MV-4-11 (cell line): Measurements from ENCODE around the gene TMEM130.

Experiments used
- DNase-seq: peaks from one replicate; lab custom pipeline; 2025; lab: John Stamatoyannopoulos, UW

The TMEM130 gene

DNA sequence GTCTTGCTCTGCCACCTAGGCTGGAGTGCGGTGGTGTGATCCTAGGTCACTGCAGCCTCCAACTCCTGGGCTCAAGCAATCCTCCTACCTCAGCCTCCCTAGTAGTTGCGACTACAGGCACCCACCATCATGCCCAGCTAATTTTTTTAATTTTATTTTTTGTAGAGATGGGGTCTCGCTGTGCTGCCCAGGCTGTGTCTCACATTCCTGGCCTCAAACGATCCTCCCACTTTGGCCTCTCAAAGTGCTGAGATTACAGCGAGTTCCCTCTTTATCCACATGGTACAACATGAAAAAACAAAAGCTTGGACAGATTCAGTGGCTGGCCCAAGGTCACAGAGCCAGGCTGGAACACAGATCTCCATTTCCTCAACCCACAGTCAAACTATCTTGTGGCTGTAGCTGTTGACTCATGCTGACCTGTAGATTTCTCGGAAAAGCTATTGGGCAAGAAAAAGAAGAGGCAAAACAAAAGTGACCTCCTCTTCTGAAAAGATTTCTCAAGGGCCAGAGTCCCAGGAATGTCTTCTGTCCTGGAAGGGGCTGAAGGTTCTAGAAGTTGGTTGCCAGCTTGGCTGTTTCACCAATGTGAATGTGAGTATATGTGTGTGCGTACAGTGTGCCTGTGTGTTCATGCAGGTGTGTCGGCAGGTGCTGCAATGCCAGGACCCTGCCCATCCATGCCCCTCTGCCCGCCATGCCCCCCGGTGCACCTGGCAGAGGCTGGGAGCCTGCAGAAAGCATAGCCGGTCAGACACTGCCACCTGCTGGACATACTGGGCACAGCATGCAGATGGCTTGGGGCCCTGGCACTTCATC, 28.4 kb downstream of the TMEM130 start:
- DNase-seq, result peak; percentile 64

GRCh38 chr7:98840722-98841121, 29.1 kb downstream of the TMEM130 start:
- DNase-seq, result no peak

- DNase-seq, result no peak
Observed at GRCh38 chr7:98840096-98840495, 29.7 kb downstream of the TMEM130 start.

DNA sequence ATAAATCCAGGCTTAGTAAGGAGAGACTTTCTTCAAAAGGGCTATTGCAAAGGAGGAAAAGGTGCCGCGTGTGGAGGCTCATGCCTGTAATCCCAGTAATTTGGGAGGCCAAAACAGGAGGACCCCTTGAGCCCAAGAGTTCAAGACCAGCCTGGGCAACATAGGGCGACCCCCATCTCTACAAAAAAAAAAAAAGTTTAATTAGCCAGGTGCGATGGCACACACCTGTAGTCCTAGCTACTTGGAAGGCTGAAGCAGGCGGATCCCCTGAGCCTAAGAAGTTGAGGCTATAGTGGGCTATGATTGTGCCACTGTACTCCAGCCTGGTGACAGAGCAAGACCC, 32.2 kb downstream of the TMEM130 start:
- DNase-seq, result no peak

- peak; percentile 10 for DNase-seq
Observed at GRCh38 chr7:98836811-98837629, 32.8 kb downstream of the TMEM130 start.

GRCh38 chr7:98834949-98835348, 34.9 kb downstream of the TMEM130 start:
- DNase-seq, result no peak

DNA sequence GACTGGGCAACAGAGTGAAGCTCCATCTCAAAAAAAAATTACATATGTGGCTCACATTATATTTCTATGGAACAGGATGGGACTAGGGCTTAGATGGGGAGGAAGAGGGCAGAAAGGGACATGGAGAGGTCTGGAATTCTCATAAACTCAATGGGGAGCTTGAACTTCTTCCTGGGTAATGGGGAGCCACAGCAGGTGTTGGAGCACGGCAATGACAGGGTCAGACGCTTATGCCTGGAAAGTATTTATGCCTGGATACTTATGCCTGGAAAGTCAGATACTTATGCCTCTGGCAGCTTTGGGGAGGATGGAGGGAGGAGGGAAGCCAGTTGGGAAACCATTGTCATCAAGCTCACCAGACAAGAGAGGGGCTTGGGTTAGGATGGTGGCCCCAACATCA, 36.8 kb downstream of the TMEM130 start:
- DNase-seq, result no peak

DNA sequence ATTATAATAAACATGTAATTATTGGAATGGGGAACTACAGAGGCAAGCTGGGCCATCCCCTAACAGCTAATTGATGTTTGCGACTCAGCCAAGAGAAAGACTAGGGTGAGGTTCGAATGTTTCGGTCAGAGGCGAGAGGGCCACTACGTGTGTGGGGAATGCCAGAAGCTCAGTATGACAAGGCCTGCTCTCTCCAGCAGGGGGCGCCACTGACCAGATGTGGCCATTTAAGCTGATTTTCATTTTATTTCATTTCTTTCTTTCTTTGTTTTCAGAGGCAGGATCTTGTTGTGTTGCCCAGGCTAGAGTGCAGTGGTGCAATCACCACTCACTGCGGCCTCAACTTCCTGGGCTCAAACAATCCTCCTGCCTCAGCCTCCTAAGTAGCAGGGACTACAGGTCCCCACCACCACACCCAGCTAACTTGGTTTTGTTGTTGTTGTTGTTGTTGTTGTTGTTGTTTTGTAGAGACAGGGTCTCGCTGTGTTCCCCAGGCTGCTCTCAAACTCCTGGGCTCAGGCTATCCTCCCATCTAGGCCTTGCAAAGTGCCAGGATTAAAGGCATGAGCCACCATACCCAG, 38.1 kb downstream of the TMEM130 start:
- DNase-seq, result no peak

GRCh38 chr7:98830972-98831548, 38.8 kb downstream of the TMEM130 start:
- DNase-seq, result no peak

DNA sequence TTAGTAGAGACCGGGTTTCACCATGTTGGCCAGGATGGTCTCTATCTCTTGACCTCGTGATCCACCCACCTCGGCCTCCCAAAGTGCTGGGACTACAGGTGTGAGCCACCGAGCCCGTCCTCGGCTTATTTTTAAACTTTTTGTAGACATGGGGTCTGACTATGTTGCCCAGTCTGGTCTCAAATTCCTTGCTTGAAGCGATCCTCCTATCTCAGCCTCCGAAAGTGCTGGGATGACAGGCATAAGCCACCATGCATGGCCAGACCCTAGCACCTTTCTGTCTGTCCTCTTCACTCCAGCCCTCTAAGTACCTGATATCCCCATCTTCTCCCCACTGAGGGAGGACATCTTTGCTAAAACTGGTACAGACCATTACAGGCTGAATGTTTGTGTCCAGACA, 41.4 kb downstream of the TMEM130 start:
- DNase-seq, result no peak

DNA sequence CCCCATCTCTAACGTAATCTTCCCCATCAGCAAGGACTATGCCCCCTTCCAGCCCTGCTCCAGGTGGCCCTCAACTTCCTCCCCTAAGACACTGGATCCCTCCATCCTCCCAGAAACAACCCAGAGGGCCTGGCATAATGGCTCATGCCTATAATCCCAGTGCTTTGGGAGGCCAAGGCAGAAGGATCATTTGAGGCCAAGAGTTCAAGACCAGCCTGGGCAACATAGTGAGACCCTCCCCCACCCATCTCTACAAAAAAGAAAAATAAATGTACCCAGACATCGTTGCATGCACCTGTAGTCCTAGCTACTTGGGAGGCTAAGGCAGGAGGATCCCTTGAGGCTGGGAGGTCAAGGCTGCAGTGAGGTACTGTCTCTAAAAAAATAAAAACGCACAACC, 42.6 kb downstream of the TMEM130 start:
- DNase-seq, result no peak

DNA sequence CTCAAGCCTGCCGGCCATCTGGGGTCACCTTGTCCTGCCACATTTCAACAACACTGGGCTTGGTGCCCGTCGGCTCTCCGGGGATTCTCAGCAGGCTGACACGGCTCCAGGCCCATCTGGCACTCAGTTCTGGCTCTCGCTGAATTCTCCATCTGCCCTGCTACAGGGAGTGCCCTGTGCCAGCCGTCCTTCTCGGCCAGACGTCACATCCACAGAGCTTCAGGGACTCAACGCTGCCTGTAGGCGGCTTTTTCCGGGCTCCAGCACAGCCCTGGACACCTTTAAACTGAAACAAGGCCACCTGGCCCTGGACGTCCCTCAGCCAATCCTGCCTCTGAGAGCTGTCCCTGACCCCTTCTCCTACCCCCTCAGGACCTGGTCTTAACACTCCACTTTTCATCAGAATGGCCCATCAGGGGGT, 43.0 kb downstream of the TMEM130 start:
- DNase-seq, result no peak

DNA sequence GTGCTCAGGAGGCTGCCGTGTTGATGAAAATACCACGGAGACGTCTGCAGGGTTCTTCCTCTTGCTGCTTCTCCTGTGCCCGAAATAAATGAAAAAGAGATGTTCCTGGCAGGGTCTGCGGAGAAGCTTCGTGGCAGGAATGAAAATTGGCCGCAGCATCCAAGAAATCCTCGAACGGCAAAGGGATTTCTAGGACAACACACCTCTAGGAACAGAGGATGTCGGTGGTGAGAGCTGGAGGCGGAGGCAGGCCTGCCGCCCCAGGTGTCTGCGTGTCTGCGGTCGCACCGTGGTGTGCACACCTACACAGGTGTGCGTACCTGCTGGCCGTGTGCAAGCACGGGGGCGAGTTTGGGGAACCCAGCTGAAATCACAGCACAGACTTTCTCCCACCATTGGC, 43.4 kb downstream of the TMEM130 start:
- DNase-seq, result no peak

DNA sequence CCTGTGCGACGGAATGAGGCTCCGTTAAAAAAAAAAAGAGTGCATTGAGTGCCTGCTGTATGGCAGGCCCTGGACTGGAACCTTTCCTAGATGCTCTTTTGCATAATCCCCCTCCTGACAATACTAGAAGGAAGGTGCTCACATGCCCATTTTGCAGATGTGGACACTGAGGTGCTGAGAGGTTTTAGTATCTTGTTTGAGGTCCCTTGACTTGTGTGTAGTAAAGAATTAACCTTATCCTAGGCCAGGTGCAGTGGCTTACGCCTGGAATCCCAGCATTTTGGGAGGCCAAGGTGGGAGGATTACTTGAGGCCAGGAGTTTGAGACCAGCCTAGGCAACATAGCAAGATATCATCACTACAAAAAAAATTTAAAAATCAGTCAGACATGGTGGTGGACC, 46.6 kb downstream of the TMEM130 start:
- DNase-seq, result no peak

DNA sequence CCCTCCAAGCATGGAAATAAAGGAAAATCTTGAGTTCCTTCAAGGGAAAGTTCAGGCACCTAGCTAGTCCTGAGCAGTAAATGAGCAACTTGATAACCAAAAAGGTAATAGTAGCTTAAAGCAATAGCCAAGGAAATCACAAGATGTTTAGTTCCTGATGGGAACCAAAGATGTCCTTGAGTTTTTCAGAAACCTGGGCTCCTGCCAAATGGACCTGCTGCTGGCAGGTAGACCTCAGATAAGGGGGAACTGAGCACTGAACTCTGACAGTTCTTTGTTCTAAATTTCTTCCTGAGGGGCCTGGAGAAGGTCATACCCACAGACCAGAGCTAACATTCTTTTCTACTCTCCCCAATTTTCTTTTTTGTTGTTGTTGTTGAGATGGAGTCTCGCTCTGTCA, 48.5 kb downstream of the TMEM130 start:
- DNase-seq, result no peak

GRCh38 chr7:98816967-98817710, 52.7 kb downstream of the TMEM130 start:
- DNase-seq, result no peak

GRCh38 chr7:98816241-98816640, 53.6 kb downstream of the TMEM130 start:
- no peak for DNase-seq

DNA sequence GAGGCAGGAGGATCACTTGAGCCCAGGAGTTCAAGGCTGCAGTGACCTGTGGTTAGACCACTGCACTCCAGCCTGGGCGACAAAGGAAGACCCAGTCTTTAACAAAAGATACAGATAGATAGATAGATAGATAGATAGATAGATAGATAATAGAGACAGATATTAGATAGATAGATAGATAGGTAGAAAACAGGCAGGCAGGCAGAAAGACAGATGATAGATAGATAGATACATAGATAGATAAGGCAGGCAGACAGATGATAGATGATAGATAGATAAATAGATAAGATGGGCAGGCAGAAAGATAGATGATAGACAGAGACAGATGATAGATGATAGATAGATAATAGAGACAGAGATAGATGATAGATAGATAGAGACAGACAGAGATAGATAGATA, 54.5 kb downstream of the TMEM130 start:
- no peak for DNase-seq

- DNase-seq, result no peak
Observed at GRCh38 chr7:98811299-98811698, 58.5 kb downstream of the TMEM130 start.

GRCh38 chr7:98810153-98810802, 59.5 kb downstream of the TMEM130 start:
- no peak for DNase-seq

- no peak for DNase-seq
Observed at GRCh38 chr7:98808751-98809460, 60.9 kb downstream of the TMEM130 start.
